ENCODE results near the gene MYL6B.
A peak's percentile ranks its signal among the peaks of the same experiment; 100 is the strongest.
"Not testable (repeated sequence)": the region's sequence is repeated elsewhere in the genome, so short reads cannot be mapped to it uniquely, and the experiment has no call there.

The MYL6B gene

DNA sequence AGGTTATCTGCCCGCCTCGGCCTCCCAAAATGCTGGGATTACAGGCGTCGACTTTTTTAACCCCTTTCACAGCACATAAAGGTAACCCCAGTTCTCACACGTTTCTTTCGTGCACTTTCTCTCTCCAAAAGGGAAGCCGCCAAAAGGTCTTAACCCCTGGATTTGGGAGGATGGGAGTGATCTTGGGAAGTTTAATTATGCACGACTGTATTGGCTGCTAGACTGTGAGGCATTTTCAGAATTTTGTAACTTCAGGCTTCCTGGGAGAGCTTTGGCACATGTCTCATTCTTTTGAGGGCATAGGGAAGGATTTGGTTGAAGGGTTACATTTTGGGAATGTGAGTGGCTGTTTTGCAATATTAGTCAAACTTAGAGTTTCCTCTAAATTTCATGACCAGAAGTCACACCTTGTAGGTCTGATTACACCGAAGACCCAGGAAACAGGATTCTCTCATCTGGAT, 38.3 kb downstream of the MYL6B start:
- no peaks in the 10 kb centered on the region for H4K20me1 ChIP-seq (ENCODE audit: insufficient read depth)
- H3K27me3 ChIP-seq (ENCODE audit: insufficient read depth, low read depth) = no peaks in the 10 kb centered on the region
- H3K4me3 ChIP-seq (IDR thresholded peaks at IDR 0.05; ENCODE audit: insufficient read depth, low read depth, low read length) = no peak overlapping the region
- peak overlapping the region; percentile 65 for H3K27ac ChIP-seq
- H3K79me2 ChIP-seq (ENCODE audit: insufficient read depth, low read depth) = peaks cover 31% of the 10 kb centered on the region
- H3K4me1 ChIP-seq (ENCODE audit: low read depth, poor library complexity, severe bottlenecking) = peaks cover 42% of the 10 kb centered on the region
- H3K9ac ChIP-seq = peak overlapping the region; percentile 56; the same call in 1 of the 2 replicates
- H3K4me2 ChIP-seq = peak overlapping the region; percentile 74
- H2AFZ ChIP-seq (ENCODE audit: low read depth) = peak overlapping the region; percentile 82
- TF ChIP-seq, protein P1, sequence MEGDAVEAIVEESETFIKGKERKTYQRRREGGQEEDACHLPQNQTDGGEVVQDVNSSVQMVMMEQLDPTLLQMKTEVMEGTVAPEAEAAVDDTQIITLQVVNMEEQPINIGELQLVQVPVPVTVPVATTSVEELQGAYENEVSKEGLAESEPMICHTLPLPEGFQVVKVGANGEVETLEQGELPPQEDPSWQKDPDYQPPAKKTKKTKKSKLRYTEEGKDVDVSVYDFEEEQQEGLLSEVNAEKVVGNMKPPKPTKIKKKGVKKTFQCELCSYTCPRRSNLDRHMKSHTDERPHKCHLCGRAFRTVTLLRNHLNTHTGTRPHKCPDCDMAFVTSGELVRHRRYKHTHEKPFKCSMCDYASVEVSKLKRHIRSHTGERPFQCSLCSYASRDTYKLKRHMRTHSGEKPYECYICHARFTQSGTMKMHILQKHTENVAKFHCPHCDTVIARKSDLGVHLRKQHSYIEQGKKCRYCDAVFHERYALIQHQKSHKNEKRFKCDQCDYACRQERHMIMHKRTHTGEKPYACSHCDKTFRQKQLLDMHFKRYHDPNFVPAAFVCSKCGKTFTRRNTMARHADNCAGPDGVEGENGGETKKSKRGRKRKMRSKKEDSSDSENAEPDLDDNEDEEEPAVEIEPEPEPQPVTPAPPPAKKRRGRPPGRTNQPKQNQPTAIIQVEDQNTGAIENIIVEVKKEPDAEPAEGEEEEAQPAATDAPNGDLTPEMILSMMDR (conservative IDR thresholded peaks at IDR 0.05; ENCODE audit: low read depth, low read length) = no peak
- H3K36me3 ChIP-seq (ENCODE audit: insufficient read depth) = no peaks in the 10 kb centered on the region

DNA sequence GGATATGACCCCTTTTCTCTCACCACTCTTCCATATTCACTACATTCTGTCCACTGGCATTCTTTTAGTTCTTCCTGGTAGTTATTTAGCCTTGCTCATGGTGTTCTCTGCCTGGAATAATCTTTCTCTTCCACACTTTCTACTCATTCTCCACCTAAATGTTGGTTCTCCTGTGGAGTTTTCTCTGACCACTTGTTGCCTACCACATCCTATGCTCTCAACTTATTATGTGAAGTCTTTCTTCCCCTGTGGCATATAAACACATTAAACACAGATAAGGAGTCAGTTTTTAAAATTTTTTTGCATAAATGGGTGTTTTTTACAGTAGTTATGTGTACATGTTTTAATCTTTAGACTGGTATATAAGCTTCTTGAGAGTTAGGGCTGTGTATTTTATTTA, 40.2 kb downstream of the MYL6B start:
- H3K27me3 ChIP-seq (ENCODE audit: insufficient read depth, low read depth) = no peaks in the 10 kb centered on the region
- H3K4me1 ChIP-seq (ENCODE audit: low read depth, poor library complexity, severe bottlenecking) = peaks cover 31% of the 10 kb centered on the region
- peaks cover 13% of the 10 kb centered on the region for H3K79me2 ChIP-seq (ENCODE audit: insufficient read depth, low read depth)
- H3K4me3 ChIP-seq (IDR thresholded peaks at IDR 0.05; ENCODE audit: insufficient read depth, low read depth, low read length) = no peak overlapping the region
- H3K4me2 ChIP-seq = 0 out of 2 replicates have a peak overlapping the region, but pooled peaks have one; percentile 4
- no peak overlapping the region for H2AFZ ChIP-seq (ENCODE audit: low read depth)
- no peak overlapping the region for H3K27ac ChIP-seq
- no peak overlapping the region for H3K9ac ChIP-seq
- no peaks in the 10 kb centered on the region for H3K36me3 ChIP-seq (ENCODE audit: insufficient read depth)
- TF ChIP-seq, protein P1 (conservative IDR thresholded peaks at IDR 0.05; ENCODE audit: low read depth, low read length) = no peak
- H4K20me1 ChIP-seq (ENCODE audit: insufficient read depth) = no peaks in the 10 kb centered on the region

DNA sequence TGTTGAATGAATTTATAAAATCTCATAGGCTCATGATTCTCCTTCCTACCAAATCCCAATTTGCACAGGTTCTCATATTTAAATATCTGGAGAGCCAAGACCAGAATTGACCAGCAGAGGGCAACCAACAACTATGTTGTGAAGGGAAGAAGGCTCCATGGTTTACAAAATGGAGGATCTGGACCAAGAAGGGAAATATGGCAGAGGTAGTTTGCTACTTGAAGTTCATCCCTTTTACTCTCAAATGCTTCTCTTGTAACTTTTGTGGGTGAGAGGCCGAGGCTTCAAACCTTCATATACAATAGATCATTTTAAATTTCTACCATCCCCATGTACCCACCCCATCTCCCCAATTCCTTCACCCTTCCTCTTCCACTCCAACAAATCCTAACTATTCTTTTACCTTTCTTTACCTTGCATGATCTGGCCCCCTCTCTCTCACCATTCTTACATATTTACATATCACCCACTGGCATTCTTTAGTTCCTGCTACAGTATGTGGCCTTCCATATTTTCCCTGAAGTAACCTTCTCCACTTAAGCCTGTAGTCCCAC, 40.7 kb downstream of the MYL6B start:
- Histone ChIP-seq H3K27ac (no peak overlapping the region), H3K79me2 (ENCODE audit: insufficient read depth, low read depth) (peaks cover 8% of the 10 kb centered on the region), H3K27me3 (ENCODE audit: insufficient read depth, low read depth) (no peaks in the 10 kb centered on the region), H3K4me2 (peak overlapping the region; percentile 4; the same call in 1 of the 2 replicates), H3K9ac (no peak overlapping the region), H4K20me1 (ENCODE audit: insufficient read depth) (no peaks in the 10 kb centered on the region), H2AFZ (ENCODE audit: low read depth) (peak overlapping the region; percentile 75), H3K4me3 (IDR thresholded peaks at IDR 0.05; ENCODE audit: insufficient read depth, low read depth, low read length) (no peak overlapping the region), H3K36me3 (ENCODE audit: insufficient read depth) (no peaks in the 10 kb centered on the region), H3K4me1 (ENCODE audit: low read depth, poor library complexity, severe bottlenecking) (peaks cover 25% of the 10 kb centered on the region)
- TF ChIP-seq, protein P1 (conservative IDR thresholded peaks at IDR 0.05; ENCODE audit: low read depth, low read length) = peak; percentile 100

DNA sequence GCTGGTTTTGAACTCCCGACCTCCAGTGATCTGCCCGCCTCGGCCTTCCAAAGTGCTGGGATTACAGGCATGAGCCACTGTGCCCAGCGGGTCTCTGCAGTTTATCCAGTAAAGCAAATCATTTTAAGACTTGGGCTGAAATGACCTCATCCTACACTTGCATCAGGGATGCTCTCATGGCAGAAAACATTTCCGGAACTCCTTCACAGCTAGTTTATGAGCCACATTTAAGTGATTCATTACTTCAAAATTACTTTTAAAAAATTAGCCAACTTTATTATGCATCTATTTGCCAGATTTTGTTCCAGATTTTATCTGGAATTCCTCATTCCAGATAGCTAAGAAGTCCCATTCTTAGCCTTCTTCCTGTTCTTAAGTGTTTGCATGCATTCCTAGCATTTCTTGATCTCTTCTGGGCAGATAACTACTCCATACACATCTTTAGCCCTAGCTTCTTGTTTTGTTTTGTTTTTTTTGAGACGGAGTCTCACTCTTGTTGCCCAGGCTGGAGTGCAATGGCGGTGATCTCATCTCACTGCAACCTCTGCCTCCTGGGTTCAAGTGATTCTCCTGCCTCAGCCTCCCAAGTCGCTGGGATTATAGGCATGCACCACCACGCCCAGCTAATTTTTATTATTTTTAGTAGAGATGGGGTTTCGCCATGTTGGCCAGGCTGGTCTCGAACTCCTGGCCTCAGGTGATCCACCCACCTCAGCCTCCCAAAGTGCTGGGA, 44.6 kb downstream of the MYL6B start:
- H3K4me1 ChIP-seq (ENCODE audit: low read depth, poor library complexity, severe bottlenecking) = peaks cover 18% of the 10 kb centered on the region
- not testable (repeated sequence) for H2AFZ ChIP-seq (ENCODE audit: low read depth); H3K4me3 ChIP-seq (IDR thresholded peaks at IDR 0.05; ENCODE audit: insufficient read depth, low read depth, low read length); H3K36me3 ChIP-seq (ENCODE audit: insufficient read depth); H3K27ac ChIP-seq; H3K4me2 ChIP-seq; H3K9ac ChIP-seq; H3K27me3 ChIP-seq (ENCODE audit: insufficient read depth, low read depth); H4K20me1 ChIP-seq (ENCODE audit: insufficient read depth); H3K79me2 ChIP-seq (ENCODE audit: insufficient read depth, low read depth)

All from KMS-11 (cell line).